GM23248 (cell line): ENCODE data around the gene CALCOCO2.

Experiments
- EZH2 ChIP-seq: fragments of 200-600 bp; sonication (generic); IDR thresholded peaks from 2 replicates; pipeline ENCODE4 v1.6.1; 2018; ENCODE audit warnings: antibody characterized with exemption, mild to moderate bottlenecking; ENCODE audit not compliant: insufficient read depth, poor library complexity, severe bottlenecking
- EZH2phosphoT487 ChIP-seq: fragments of 200-600 bp; sonication (generic); IDR thresholded peaks from 2 replicates; pipeline ENCODE4 v1.6.1; 2018; ENCODE audit warnings: antibody characterized with exemption, moderate library complexity, mild to moderate bottlenecking, low read depth; ENCODE audit not compliant: insufficient read depth

GRCh38 chr17:48871551-48872351, 40.9 kb downstream of the CALCOCO2 start:
- no peak for TF ChIP-seq EZH2
- no peak for TF ChIP-seq EZH2phosphoT487
